Heart left ventricle (tissue), 16 donors: ENCODE measurements around the gene PATJ. TPM values are rescaled to one million over a fixed set of nuclear protein-coding genes. Genes with fewer than 3 reads are reported as not detected.

ENCODE experiments used
- ATAC-seq, 4 donors: fragments of 200-7000 bp; cut with Tn5 transposase; one replicate each; pipeline ENCODE4 v1.9.1; 2020 to 2022; ENCODE audit warnings: moderate library complexity in 4 of 4, mild to moderate bottlenecking in 3 of 4, moderate number of reproducible peaks in 1 of 4
- DNase-seq, 5 donors: peaks; one replicate each; pipeline ENCODE4 v3.0.0-alpha.2; 2020
- H3K27ac ChIP-seq, 12 donors: fragments of 200-600 bp; sonication (generic) in 4 of 12; one replicate each; pipeline versions ENCODE4 v1.5.0 to v1.8.0; 2016 to 2022; ENCODE audit warnings: mild to moderate bottlenecking in 2 of 12
- H3K27me3 ChIP-seq, 9 donors: fragments of 200-600 bp; sonication (generic) in 2 of 9; one replicate each; pipeline versions ENCODE4 v1.5.1 to v1.8.0; 2016 to 2022; ENCODE audit warnings: mild to moderate bottlenecking in 3 of 9
- H3K36me3 ChIP-seq, 9 donors: fragments of 200-600 bp; sonication (generic) in 2 of 9; one replicate each; pipeline versions ENCODE4 v1.5.0 to v1.8.0; 2018 to 2022; ENCODE audit warnings: mild to moderate bottlenecking in 2 of 9
- H3K4me1 ChIP-seq, 12 donors: fragments of 200-600 bp; sonication (generic) in 4 of 12; one replicate each; pipeline versions ENCODE4 v1.5.0 to v1.8.0; 2016 to 2022; ENCODE audit warnings: mild to moderate bottlenecking in 3 of 12
- H3K4me3 ChIP-seq, 12 donors: fragments of 200-600 bp; sonication (generic) in 4 of 12; one replicate each; pipeline versions ENCODE4 v1.5.0 to v1.8.0; 2017 to 2022; ENCODE audit warnings: mild to moderate bottlenecking in 9 of 12, moderate library complexity in 4 of 12
- H3K9me3 ChIP-seq, 12 donors: fragments of 200-600 bp; sonication (generic) in 4 of 12; one replicate each; pipeline versions ENCODE4 v1.5.0 to v1.8.0; 2016 to 2022; ENCODE audit warnings: mild to moderate bottlenecking in 1 of 12
- POLR2A ChIP-seq, 2 donors: fragments of 450-650 bp; IDR thresholded peaks; one replicate each; pipeline ENCODE4 v1.6.1; 2017; ENCODE audit warnings: antibody characterized with exemption in 2 of 2, mild to moderate bottlenecking in 2 of 2, moderate library complexity in 2 of 2
- WGBS, 4 donors: extraction: QIAGEN DNeasy Blood & Tissue Kit in 2 of 4; methylation state at CpG; one replicate each; pipeline versions ENCODE4 v1.1.5 to v1.1.7; 2013 to 2018; 5-methylcytosine and 5-hydroxymethylcytosine counted together
- intact Hi-C, 10 donors: fragments of 100-400 bp; cut with DNase I; formaldehyde crosslinking; loops; one replicate each; pipeline versions ENCODE4 v1.11.1 to v1.14.2; 2022
- polyA plus RNA-seq, 2 donors: library from polyadenylated mRNA; stranded (reverse); fragments of 200-250 nt; gene quantifications; one replicate each; pipeline ENCODE4 v1.2.3, GENCODE V29; 2013
- total RNA-seq, 9 donors: library from RNA; depleted of rRNA in 2 of 9; stranded (reverse); fragments of >200 nt in 2 of 9; fragmentation: NEBNext Ultra II Directional in 3 of 9; extraction: Animal tissue kit (Norgen Biotek cat#: 25700) in 3 of 9; gene quantifications; one replicate each; pipeline versions ENCODE4 v1.1.0 to v1.2.4, GENCODE V29; 2016 to 2023
- TF ChIP-seq, protein P1 (sequence below), 12 donors: fragments of 200-600 bp; sonication (generic) in 4 of 12; IDR thresholded peaks; one replicate each; pipeline versions ENCODE4 v1.5.0 to v1.8.0; 2018 to 2022; ENCODE audit warnings: antibody characterized with exemption in 12 of 12, mild to moderate bottlenecking in 5 of 12
- donor health status: ischemic (EF 13 %, LVEDD 7.1; RV severe dilation, severe dysfunction).
- donor health status: healthy with polysubstance abuse.
- donor health status: DM: no; HTN: yes; CAD: no.
- donor health status: DM: no; HTN: no; CAD: no.
- donor health status: ischemic (EF 25% LVEDD 6.9; RV normal size, moderate dysfunction).
- donor health status: ischemic (EF 25% LVEDD 5.7; RV mildly dilated, moderate dysfunction).
- donor health status: healthy.
- donor health status: DM: yes; HTN: yes; CAD: no.
- donor health status: ischemic (EF 35%, LVEDD 5.7; RV mildly dilated, moderate dysfunction).
- donor health status: nonischemic (EF 11% LVEDD 7.7; RV severe dilation, severe dysfunction).
- donor health status: DM: yes; HTN: yes; CAD: no.
- donor health status: PGD.
- donor health status: ischemic (EF 29% LVEDD 5.4; RV normal size, mild dysfunction).
- donor health status: nonischemic (EF 23%, LVEDD 6.1; RV moderate dilation, normal function).

The PATJ gene
- total and polyA plus RNA-seq, 11 donors = 6.6 to 190 (median 105) TPM

DNA sequence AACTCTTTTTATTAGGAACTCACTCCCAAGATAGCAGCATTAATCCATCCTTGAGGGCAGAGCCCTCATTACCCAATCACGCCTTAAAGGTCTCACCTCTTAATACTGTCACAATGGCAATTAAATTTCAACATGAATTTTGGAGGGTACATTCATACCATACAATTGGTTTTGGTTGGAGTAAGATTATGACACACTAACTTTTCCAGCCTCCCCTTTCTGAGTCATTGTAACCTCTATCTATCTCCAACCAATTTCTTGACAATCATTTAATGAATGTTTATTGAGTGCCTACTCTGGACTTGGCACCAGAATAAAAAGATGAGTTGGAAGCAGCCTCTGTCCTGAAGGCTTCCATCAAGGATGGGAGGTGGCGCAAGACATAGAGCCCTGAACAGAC, 358.2 kb downstream of the PATJ start:
- H3K9me3 ChIP-seq = peaks cover 0 to 12% (median 0%) of the 10 kb centered on the region in 12 donors
- no peak overlapping the region for H3K4me3 ChIP-seq
- DNase-seq (no peak), ATAC-seq (no peak)
- intact Hi-C loops = no loop called here
- 96 to 98% (median 98%) methylated on average over 2 of the region's 2 CpGs for WGBS, 4 donors
- peaks cover 0 to 11% (median 0%) of the 10 kb centered on the region in 9 donors for H3K36me3 ChIP-seq
- no peaks in the 10 kb centered on the region for H3K4me1 ChIP-seq
- TF ChIP-seq, protein P1, sequence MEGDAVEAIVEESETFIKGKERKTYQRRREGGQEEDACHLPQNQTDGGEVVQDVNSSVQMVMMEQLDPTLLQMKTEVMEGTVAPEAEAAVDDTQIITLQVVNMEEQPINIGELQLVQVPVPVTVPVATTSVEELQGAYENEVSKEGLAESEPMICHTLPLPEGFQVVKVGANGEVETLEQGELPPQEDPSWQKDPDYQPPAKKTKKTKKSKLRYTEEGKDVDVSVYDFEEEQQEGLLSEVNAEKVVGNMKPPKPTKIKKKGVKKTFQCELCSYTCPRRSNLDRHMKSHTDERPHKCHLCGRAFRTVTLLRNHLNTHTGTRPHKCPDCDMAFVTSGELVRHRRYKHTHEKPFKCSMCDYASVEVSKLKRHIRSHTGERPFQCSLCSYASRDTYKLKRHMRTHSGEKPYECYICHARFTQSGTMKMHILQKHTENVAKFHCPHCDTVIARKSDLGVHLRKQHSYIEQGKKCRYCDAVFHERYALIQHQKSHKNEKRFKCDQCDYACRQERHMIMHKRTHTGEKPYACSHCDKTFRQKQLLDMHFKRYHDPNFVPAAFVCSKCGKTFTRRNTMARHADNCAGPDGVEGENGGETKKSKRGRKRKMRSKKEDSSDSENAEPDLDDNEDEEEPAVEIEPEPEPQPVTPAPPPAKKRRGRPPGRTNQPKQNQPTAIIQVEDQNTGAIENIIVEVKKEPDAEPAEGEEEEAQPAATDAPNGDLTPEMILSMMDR (IDR thresholded peaks at IDR 0.05) = no peak
- no peak for TF ChIP-seq POLR2A (IDR thresholded peaks at IDR 0.05)
- H3K27ac ChIP-seq = no peak overlapping the region
- no peaks in the 10 kb centered on the region for H3K27me3 ChIP-seq

DNA sequence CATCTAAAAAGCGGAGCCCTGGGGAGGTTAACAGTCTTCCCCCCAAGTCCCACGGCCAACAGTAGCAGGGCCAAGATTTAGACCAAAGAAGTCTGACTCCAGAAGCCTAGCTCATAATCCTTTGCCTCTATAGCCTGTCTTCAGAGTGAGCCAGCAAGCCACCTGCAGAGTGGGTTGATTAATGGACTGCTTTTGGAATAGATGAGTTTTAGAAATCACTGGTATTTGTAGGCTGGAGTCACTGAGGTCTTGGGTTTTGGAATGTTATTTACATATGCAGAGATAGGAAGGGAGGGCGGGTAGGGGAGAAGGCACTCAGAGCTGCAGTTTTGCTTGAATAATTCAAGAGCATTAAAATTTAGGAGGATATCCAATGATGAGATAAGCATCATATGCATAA, 361.6 kb downstream of the PATJ start:
- no peaks in the 10 kb centered on the region for H3K27me3 ChIP-seq
- H3K36me3 ChIP-seq = peaks cover 0 to 11% (median 0%) of the 10 kb centered on the region in 9 donors
- DNase-seq (no peak), ATAC-seq (no peak)
- no peak for TF ChIP-seq POLR2A (IDR thresholded peaks at IDR 0.05)
- TF ChIP-seq, protein P1 (IDR thresholded peaks at IDR 0.05) = no peak
- no peak overlapping the region for H3K27ac ChIP-seq
- no peaks in the 10 kb centered on the region for H3K4me1 ChIP-seq
- H3K9me3 ChIP-seq = peaks cover 0 to 12% (median 0%) of the 10 kb centered on the region in 12 donors
- H3K4me3 ChIP-seq = no peak overlapping the region
- WGBS, 4 donors = 89 to 94% (median 93%) methylated on average over 3 of the region's 3 CpGs
- intact Hi-C loops = no loop called here

DNA sequence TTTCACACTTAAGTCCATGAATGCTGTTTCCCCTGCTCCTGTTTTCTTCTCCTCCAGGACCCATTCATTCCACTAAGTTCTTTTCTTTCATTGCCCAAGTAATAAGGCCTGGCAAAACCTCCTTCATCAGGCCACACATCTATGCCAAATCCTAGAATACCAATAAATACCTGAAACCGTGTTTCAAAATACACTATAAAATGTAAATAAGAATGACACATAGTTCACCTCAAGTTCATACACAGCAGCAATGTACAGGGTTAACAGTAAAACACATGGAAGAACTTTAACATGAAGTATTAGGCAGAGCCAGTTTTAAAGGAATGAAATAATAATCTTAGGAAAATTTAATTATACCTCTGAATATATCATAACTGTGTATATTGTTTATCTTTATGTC, 365.6 kb downstream of the PATJ start:
- no peaks in the 10 kb centered on the region for H3K9me3 ChIP-seq
- no peak overlapping the region for H3K4me3 ChIP-seq
- DNase-seq (no peak), ATAC-seq (no peak)
- WGBS, 4 donors = 82 to 88% (median 84%) methylated on average over 1 of the region's 1 CpG
- H3K27me3 ChIP-seq = no peaks in the 10 kb centered on the region
- no peak overlapping the region for H3K27ac ChIP-seq
- intact Hi-C loops = no loop called here
- peaks cover 0 to 13% (median 0%) of the 10 kb centered on the region in 12 donors for H3K4me1 ChIP-seq
- peaks cover 0 to 3% (median 0%) of the 10 kb centered on the region in 9 donors for H3K36me3 ChIP-seq
- TF ChIP-seq POLR2A (IDR thresholded peaks at IDR 0.05) = no peak
- TF ChIP-seq, protein P1 (IDR thresholded peaks at IDR 0.05) = no peak

DNA sequence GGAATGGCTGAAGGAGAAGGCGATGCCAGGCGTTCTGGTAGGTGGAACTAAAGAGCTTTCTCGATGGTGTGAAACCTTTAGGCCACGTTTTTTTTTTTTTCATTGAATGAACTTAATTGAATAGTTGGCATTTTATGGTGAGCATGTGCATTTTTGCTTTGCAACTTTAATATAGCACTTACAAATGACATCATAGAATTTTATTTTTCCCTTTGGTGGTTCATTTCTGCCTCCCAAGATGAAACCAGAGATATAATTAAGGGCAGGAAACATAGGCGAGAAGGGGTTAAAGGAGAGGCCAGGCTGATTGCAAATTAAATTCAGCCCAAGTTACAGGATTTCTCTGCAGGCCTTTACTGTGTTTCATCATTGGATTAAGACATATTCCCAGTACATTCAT, 366.8 kb downstream of the PATJ start:
- no peak overlapping the region for H3K4me3 ChIP-seq
- TF ChIP-seq, protein P1 (IDR thresholded peaks at IDR 0.05) = no peak
- TF ChIP-seq POLR2A (IDR thresholded peaks at IDR 0.05) = no peak
- intact Hi-C loops = no loop called here
- H3K36me3 ChIP-seq = peaks cover 0 to 9% (median 0%) of the 10 kb centered on the region in 9 donors
- whole genome bisulfite sequencing, 4 donors = 72 to 86% (median 81%) methylated on average over 5 of the region's 5 CpGs
- no peak overlapping the region for H3K27ac ChIP-seq
- peaks cover 0 to 13% (median 0%) of the 10 kb centered on the region in 12 donors for H3K4me1 ChIP-seq
- DNase-seq (no peak), ATAC-seq (no peak)
- no peaks in the 10 kb centered on the region for H3K9me3 ChIP-seq
- no peaks in the 10 kb centered on the region for H3K27me3 ChIP-seq
